HG03159 (cell line): Measurements from ENCODE around the gene FOXD4L6.
"Not testable (repeated sequence)": the region's sequence is repeated elsewhere in the genome, so short reads cannot be mapped to it uniquely, and the experiment has no call there.

Experiments used
- ATAC-seq: cut with Tn5 transposase; IDR thresholded peaks from one replicate; pipeline ENCODE4 v1.9.1; 2021; ENCODE audit warnings: mild to moderate bottlenecking, moderate library complexity; ENCODE audit not compliant: unreplicated experiment

Gene FOXD4L6

GRCh38 chr9:41128581-41128980, at the start of gene FOXD4L6:
TSS of gene FOXD4L6 (minus strand) at chr9:41128681. CDS start at chr9:41128383, 298 bp downstream.
- not testable (repeated sequence) for ATAC-seq

DNA sequence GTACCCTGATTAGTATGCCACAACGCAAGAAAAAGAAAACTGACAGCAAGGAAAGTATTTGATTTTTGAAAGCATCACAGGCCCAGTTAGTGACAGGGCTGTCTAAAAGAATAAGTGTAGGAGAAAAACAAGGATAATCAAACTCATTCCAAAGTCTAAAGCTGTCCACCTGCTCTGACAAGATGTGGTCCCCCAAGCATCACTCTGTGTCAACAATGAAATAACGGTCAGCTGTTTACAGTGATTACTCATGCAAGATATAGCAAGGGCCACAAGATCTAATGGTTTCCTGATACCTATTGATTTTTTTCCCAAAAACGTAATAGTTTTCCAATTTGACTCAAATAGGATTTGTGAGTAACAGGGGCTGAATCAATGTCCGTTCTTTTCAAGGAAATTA, 46.5 kb upstream of the FOXD4L6 start:
- ATAC-seq = not testable (repeated sequence)

DNA sequence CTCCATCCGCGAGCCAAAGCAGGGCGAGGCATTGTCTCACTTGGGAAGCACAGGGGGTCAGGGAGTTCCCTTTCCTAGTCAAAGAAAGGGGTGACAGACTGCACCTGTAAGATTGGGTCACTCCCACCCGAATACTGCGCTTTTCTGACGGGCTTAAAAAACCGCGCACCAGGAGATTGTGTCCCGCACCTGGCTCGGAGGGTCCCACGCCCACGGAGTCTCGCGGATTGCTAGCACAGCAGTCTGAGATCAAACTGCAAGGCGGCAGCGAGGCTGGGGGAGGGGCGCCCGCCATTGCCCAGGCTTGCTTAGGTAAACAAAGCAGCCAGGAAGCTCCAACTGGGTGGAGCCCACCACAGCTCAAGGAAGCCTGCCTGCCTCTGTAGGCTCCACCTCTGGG, 21.6 kb upstream of the FOXD4L6 start:
- ATAC-seq = not testable (repeated sequence)

GRCh38 chr9:41141878-41142277, 13.4 kb upstream of the FOXD4L6 start:
- not testable (repeated sequence) for ATAC-seq

- not testable (repeated sequence) for ATAC-seq
Observed at GRCh38 chr9:41126746-41127446, 1.6 kb downstream of the FOXD4L6 start.

DNA sequence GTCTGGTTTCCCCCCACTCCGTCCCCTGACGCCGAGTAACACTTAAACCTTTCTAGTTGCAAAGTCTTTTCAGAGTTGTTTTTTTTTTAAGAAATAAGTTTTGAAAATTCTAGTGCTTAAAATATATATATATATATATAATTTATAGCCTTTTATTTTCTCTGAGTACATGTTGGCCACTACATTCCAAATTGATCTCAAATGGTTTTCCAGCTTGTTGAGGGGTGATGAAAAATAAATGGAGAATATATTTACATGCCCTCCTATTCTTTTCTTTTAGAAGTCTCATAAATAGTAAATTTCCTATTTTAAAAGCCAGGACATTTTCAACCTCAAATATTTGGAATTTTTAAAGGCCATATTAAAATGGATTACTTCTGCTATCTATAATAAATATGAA, 2.5 kb downstream of the FOXD4L6 start:
- not testable (repeated sequence) for ATAC-seq

DNA sequence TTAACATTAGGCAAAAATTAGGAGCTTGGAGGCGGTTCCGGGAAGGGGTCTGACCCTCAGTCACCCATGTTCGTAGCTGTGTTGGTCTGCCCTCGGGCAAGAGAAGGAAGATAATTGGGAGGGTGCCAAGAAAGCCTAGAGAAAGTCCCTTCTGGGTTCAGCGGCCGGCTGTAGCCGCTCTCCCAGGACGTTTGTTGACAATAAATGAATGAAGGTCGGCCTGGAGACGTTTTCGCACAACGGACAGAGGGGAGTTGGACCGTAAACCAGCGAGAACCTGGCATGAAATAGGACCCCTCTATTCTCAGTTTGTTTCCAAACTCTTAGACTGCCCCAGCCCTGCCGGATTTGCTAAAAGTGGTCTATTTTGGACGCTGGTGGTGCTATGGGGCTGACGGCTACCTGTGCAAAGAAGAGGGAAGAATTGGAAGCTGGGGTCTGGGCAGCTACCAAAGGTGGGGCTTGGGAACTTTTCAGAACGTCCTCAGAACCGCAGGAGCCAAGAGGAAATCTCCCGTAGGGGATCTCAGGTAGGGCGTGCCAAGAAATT, 3.3 kb downstream of the FOXD4L6 start:
- ATAC-seq = not testable (repeated sequence)

GRCh38 chr9:41124250-41125108, 4.0 kb downstream of the FOXD4L6 start:
- not testable (repeated sequence) for ATAC-seq

DNA sequence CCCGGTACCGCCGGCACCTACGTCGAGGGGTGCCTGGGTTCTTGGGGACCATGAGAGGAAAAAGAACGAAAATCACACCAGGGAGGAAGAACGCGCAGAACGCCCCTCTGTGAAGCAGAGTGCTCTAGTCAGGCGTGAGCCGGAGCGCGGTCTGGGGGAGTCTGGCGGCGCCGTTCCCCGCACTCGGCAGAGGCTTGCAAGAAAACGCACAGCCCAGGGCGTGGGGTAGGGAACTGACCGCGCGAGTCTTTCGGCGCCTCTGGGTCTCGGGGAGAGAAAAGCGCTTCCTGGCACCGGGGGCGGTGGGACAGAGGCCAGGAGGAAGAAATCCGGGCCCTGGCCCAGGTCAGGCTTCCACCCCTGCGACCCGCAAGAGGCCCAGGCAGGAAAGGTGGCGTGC, 4.7 kb downstream of the FOXD4L6 start:
- not testable (repeated sequence) for ATAC-seq

GRCh38 chr9:41123396-41123795, 5.1 kb downstream of the FOXD4L6 start:
- ATAC-seq = not testable (repeated sequence)

GRCh38 chr9:41120696-41121095, 7.8 kb downstream of the FOXD4L6 start:
- ATAC-seq = not testable (repeated sequence)

DNA sequence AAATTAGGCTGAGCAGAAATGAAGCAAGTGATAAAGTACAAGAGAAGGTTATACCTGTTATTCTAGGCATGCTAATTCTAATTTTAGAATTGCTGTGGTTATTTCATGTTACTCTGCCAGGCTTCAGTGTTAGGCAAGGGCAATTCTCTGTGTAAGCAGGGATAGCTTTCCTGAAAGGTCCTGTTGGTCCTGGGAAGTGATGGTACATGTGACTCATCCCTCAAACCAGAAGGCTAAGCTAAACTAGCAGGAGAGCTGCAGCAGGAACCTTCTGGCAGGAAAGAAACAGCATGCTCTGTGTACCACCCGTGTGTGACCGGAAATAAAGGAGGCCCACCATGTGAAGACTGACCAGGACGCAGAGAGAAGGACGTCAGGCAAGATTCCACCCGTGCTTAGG, 8.8 kb downstream of the FOXD4L6 start:
- ATAC-seq = not testable (repeated sequence)

- ATAC-seq = not testable (repeated sequence)
Observed at GRCh38 chr9:41119311-41119710, 9.2 kb downstream of the FOXD4L6 start.

GRCh38 chr9:41113348-41113747, 15.1 kb downstream of the FOXD4L6 start:
- not testable (repeated sequence) for ATAC-seq

DNA sequence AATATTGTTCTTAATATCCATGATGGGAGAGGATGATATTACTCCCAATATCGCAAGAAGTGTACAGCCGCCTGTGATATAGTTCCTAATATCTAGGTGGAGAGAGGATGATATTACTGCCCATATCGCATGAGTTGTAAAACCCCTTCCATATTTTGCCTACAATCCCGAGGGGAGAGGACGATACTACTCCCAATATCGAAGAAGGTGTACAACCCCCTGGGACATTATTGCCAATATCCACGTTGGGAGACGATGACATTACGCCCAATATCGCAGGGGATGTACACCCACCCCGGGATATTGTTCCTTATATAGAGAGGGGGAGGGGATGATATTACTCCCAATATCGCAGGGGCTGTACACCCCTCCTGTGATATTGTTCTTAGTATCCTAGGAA, 17.1 kb downstream of the FOXD4L6 start:
- ATAC-seq = not testable (repeated sequence)

DNA sequence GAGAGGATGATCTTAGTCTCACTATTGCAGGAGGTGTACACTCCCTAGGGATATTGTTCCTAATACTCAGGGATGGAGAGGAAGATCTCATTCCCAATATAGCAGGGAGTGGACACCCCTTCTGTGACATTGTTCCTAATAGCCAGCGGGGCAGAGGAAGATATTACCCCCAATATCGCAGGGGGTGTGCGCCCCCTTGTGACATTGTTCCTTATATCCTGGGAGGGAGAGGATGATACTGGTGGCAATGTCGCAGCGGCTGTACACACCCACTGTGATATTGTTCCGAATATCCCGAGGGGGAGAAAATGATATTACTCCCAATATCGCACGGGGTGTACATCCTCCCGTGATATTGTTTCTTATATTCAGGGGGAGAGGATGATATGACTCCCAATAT, 17.6 kb downstream of the FOXD4L6 start:
- not testable (repeated sequence) for ATAC-seq

DNA sequence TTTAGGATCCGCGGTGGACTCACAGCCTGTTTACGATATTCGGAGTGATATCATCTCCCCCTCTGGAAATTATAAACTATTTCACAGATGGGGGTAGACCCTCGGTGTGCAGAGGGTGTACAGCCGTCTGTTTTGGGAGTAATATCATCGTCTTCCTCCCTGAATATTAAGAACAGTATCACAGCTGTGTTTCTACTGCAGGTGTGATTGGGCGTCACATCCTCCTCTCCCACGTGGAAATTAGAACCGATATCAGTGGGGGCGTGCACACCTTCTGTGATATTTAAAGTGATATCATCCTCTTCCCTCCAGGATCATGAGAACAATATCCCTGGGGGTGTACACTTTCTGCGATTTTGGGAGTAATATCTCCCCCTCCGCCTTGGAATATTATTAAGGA, 19.2 kb downstream of the FOXD4L6 start:
- not testable (repeated sequence) for ATAC-seq

GRCh38 chr9:41108816-41109215, 19.7 kb downstream of the FOXD4L6 start:
- not testable (repeated sequence) for ATAC-seq

DNA sequence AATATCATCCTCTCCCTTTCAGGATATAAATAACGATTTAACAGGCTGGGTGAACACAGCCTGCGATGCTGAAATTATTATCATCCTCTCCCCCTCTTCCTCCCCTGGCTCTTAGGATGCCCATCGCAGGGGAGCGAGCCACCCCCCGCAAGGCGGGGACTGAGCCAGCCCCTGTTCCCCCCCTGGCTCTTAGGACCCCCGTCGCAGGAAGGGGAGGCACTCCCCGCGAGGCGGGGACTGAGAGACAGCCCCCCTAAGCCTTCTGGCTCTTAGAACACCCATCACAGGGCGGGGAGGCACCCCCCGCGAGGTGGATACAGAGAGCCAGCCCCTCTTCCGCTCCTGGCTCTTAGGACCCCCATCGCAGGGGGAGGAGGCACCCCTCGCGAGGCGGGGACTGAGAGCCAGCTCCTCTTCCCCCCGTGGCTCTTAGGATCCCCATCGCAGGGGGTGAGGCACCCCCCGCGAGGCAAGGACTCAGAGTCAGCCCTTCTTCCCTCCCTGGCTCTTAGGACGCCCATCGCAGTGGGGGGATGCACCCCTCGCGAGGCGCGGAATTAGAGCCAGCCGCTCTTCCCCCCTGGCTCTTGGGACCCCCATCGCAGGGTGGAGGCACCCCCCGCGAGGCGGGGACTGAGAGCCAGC, 21.9 kb downstream of the FOXD4L6 start:
- not testable (repeated sequence) for ATAC-seq

DNA sequence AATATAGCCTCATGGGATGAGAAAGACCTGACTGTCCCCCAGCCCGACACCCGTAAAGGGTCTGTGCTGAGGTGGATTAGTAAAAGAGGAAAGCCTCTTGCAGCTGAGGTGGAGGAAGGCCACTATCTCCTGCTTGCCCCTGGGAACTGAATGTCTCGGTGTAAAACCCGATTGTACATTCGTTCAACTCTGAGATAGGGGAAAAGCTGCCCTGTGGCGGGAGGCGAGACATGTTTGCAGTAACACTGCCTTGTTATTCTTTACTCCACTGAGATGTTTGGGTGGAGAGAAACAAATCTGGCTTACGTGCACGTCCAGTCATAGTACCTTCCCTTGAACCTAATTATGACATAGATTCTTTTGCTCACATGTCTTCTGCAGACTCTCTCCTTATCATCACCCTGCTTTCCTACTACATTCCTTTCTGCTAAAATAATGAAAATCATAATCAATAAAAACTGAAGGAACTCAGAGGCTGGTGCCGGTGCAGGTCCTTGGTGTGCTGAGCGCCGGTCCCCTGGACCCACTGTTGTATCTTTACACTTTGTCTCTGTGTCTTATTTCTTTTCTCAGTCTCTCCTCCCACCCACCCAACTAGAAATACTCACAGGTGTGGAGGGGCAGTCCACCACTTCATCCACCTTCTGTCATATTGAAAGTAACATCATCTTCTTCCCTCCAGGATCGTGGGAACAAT, 22.8 kb downstream of the FOXD4L6 start:
- not testable (repeated sequence) for ATAC-seq
